Hepatocyte (in vitro differentiated cells): ENCODE data around the gene DCUN1D2. TPM values are rescaled to one million over a fixed set of nuclear protein-coding genes. Genes with fewer than 3 reads are reported as not detected.

Source experiments
- DNase-seq: peaks from one replicate; pipeline ENCODE4 v3.0.0-alpha.2; 2016; ENCODE audit warnings: low spot score
- H2AFZ ChIP-seq: fragments of 200-600 bp; sonication (generic); 2 replicates; pipeline ENCODE4 v1.6.0; 2016; ENCODE audit warnings: antibody characterized with exemption, mild to moderate bottlenecking
- H3K27ac ChIP-seq: fragments of 200-600 bp; sonication (generic); 2 replicates; pipeline ENCODE4 v1.5.1; 2016; ENCODE audit warnings: mild to moderate bottlenecking
- H3K27me3 ChIP-seq: fragments of 200-600 bp; sonication (generic); 2 replicates; pipeline ENCODE4 v1.6.1; 2016
- H3K36me3 ChIP-seq: fragments of 200-600 bp; sonication (generic); replicated peaks from 2 replicates; pipeline ENCODE4 v1.5.1; 2016; ENCODE audit warnings: low read depth; ENCODE audit not compliant: insufficient read depth
- H3K4me1 ChIP-seq: fragments of 200-600 bp; sonication (generic); 2 replicates; pipeline ENCODE4 v1.5.1; 2016; ENCODE audit warnings: mild to moderate bottlenecking, moderate library complexity; ENCODE audit not compliant: insufficient read depth
- H3K4me2 ChIP-seq: fragments of 200-600 bp; sonication (generic); 2 replicates; pipeline ENCODE4 v1.6.0; 2016
- H3K4me3 ChIP-seq: fragments of 200-600 bp; sonication (generic); 2 replicates; pipeline ENCODE4 v1.5.1; 2016; ENCODE audit warnings: mild to moderate bottlenecking
- H3K79me2 ChIP-seq: fragments of 200-600 bp; sonication (generic); 2 replicates; pipeline ENCODE4 v1.6.0; 2017; ENCODE audit warnings: mild to moderate bottlenecking
- H3K9me2 ChIP-seq: fragments of 200-600 bp; sonication (generic); replicated peaks from 2 replicates; pipeline ENCODE4 v1.6.0; 2017; ENCODE audit warnings: mild to moderate bottlenecking; ENCODE audit not compliant: insufficient read depth
- H3K9me3 ChIP-seq: fragments of 200-600 bp; sonication (generic); 2 replicates; pipeline ENCODE4 v1.5.1; 2016; ENCODE audit warnings: low read depth, mild to moderate bottlenecking
- H4K20me1 ChIP-seq: fragments of 200-600 bp; sonication (generic); 2 replicates; pipeline ENCODE4 v1.6.0; 2016; ENCODE audit warnings: mild to moderate bottlenecking; ENCODE audit not compliant: insufficient read depth, poor library complexity, severe bottlenecking
- EZH2 ChIP-seq: fragments of 200-600 bp; sonication (generic); IDR thresholded peaks from 2 replicates; pipeline ENCODE4 v1.6.1; 2016; ENCODE audit warnings: antibody characterized with exemption, mild to moderate bottlenecking, borderline replicate concordance
- EZH2phosphoT487 ChIP-seq: fragments of 200-600 bp; sonication (generic); IDR thresholded peaks from one replicate; pipeline ENCODE4 v1.6.1; 2018; ENCODE audit warnings: antibody characterized with exemption, mild to moderate bottlenecking, low read depth, moderate library complexity; ENCODE audit not compliant: unreplicated experiment, severe bottlenecking
- WGBS: methylation state at CpG from one replicate; pipeline ENCODE4 v1.1.6; 2016; ENCODE audit warnings: low lambda C conversion rate; ENCODE audit errors: missing lambda C conversion rate; 5-methylcytosine and 5-hydroxymethylcytosine counted together
- polyA plus RNA-seq: library from polyadenylated mRNA; unstranded; fragments of >200 nt; fragmentation: Nextera tagmentation; extraction: Ambion mirVana; gene quantifications from 2 replicates; pipeline ENCODE4 v1.2.1, GENCODE V29; 2016
- total RNA-seq: library from RNA; depleted of rRNA; stranded (reverse); fragments of >200 nt; gene quantifications from 2 replicates; pipeline ENCODE4 v1.2.3, GENCODE V29; 2014
- TF ChIP-seq, protein P1 (sequence below): fragments of 200-600 bp; sonication (generic); IDR thresholded peaks from 2 replicates; pipeline ENCODE4 v1.5.1; 2016; ENCODE audit warnings: antibody characterized with exemption, mild to moderate bottlenecking; ENCODE audit not compliant: poor library complexity

Gene DCUN1D2
- total and polyA plus RNA-seq, 2 experiments from 2014 or later: 8.4 to 10.2 TPM

DNA sequence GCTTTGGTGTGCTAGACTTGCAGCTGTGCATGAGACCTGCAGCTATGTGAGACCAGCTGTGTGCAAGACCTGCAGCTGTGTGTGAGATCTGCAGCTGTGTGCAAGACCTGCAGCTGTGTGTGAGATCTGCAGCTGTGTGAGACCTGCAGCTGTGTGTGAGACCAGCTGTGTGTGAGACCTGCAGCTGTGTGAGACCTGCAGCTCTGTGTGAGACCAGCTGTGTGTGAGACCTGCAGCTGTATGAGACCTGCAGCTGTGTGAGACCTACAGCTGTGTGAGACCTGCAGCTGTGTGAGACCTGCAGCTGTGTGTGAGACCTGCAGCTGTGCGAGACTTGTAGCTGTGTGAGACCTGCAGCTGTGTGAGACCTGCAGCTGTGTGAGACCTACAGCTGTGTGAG, 6.7 kb upstream of the DCUN1D2 start:
- H3K4me1 ChIP-seq: peaks cover 40% of the 10 kb centered on the region
- H3K4me2 ChIP-seq: no peak overlapping the region
- H3K27me3 ChIP-seq: no peaks in the 10 kb centered on the region
- no peak overlapping the region for H3K27ac ChIP-seq
- H3K4me3 ChIP-seq: no peak overlapping the region
- 0% methylated on average over 1 of the region's 1 CpG for WGBS
- H3K9me3 ChIP-seq: no peaks in the 10 kb centered on the region
- H4K20me1 ChIP-seq: peaks cover 33% of the 10 kb centered on the region
- no peak overlapping the region for H2AFZ ChIP-seq
- no peak for TF ChIP-seq EZH2phosphoT487
- TF ChIP-seq EZH2: no peak
- TF ChIP-seq, protein P1, sequence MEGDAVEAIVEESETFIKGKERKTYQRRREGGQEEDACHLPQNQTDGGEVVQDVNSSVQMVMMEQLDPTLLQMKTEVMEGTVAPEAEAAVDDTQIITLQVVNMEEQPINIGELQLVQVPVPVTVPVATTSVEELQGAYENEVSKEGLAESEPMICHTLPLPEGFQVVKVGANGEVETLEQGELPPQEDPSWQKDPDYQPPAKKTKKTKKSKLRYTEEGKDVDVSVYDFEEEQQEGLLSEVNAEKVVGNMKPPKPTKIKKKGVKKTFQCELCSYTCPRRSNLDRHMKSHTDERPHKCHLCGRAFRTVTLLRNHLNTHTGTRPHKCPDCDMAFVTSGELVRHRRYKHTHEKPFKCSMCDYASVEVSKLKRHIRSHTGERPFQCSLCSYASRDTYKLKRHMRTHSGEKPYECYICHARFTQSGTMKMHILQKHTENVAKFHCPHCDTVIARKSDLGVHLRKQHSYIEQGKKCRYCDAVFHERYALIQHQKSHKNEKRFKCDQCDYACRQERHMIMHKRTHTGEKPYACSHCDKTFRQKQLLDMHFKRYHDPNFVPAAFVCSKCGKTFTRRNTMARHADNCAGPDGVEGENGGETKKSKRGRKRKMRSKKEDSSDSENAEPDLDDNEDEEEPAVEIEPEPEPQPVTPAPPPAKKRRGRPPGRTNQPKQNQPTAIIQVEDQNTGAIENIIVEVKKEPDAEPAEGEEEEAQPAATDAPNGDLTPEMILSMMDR: no peak
- no peaks in the 10 kb centered on the region for H3K9me2 ChIP-seq
- no peak for DNase-seq
- H3K36me3 ChIP-seq: no peaks in the 10 kb centered on the region
- H3K79me2 ChIP-seq: peaks cover 60% of the 10 kb centered on the region

DNA sequence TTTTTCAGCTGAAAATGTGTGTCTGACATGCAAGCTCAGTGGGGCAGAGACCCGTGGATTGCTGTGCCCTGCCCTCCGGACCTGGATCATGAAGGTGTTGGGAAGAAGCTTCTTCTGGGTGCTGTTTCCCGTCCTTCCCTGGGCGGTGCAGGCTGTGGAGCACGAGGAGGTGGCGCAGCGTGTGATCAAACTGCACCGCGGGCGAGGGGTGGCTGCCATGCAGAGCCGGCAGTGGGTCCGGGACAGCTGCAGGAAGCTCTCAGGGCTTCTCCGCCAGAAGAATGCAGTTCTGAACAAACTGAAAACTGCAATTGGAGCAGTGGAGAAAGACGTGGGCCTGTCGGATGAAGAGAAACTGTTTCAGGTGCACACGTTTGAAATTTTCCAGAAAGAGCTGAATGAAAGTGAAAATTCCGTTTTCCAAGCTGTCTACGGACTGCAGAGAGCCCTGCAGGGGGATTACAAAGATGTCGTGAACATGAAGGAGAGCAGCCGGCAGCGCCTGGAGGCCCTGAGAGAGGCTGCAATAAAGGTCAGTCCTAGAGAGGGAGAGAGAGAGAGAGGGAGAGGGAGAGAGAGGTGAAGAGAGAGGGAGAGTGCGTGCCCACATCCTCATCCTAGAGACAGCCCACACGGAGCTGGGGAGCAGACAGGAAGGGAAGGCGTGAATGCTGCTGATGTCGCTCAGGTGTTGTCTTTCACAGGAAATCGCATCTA, 5.1 kb upstream of the DCUN1D2 start:
- H3K4me2 ChIP-seq: peak overlapping the region; percentile 87
- peaks cover 66% of the 10 kb centered on the region for H3K79me2 ChIP-seq
- H3K4me3 ChIP-seq: no peak overlapping the region

DNA sequence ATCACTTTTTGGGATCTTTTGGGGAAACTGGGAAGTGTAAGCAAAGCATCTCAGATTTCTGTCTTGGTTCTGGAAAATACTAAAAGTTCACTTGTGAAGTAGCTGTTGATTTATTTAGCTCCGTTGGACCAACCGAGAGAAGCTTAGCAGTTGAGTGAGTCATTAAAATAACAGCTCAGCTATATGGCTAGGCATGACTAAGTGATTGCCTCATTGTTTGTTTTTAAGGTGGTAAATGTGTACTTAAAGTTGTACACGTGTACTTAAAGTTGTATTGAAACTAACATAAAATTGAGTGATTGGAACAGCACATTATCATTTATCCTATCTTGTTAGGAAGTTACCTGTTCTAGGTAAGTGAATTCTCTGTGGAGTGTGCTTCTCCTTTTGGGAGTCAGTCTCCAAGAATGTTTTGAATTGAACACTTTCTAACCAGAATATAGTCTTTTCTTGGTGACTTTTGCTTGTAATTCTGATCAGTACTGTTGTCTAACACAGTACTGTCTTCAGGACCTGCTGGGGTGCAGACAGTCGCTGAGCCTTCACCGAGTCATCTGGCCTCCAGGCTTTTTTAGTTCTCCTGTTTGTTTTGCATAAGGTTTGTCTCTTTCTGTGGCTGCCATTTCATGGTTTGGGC, 2.9 kb upstream of the DCUN1D2 start:
- TF ChIP-seq, protein P1: no peak
- TF ChIP-seq EZH2: no peak
- WGBS: 17% methylated on average over 5 of the region's 5 CpGs
- Histone ChIP-seq H3K27me3 (no peaks in the 10 kb centered on the region), H3K79me2 (peaks cover 78% of the 10 kb centered on the region), H3K4me3 (peak overlapping the region; percentile 9), H4K20me1 (peaks cover 43% of the 10 kb centered on the region), H3K27ac (peak overlapping the region; percentile 96), H3K36me3 (no peaks in the 10 kb centered on the region), H2AFZ (no peak overlapping the region), H3K4me1 (peaks cover 50% of the 10 kb centered on the region), H3K9me2 (no peaks in the 10 kb centered on the region), H3K9me3 (no peaks in the 10 kb centered on the region), H3K4me2 (peak overlapping the region; percentile 87)
- peak; percentile 82 for DNase-seq

More for the DNA sequence above, 5.1 kb upstream of the DCUN1D2 start:
- Histone ChIP-seq H3K36me3 (no peaks in the 10 kb centered on the region), H3K9me2 (no peaks in the 10 kb centered on the region), H3K4me1 (peaks cover 44% of the 10 kb centered on the region), H4K20me1 (peaks cover 33% of the 10 kb centered on the region), H2AFZ (no peak overlapping the region), H3K27ac (peak overlapping the region; percentile 86), H3K9me3 (no peaks in the 10 kb centered on the region), H3K27me3 (no peaks in the 10 kb centered on the region)
- TF ChIP-seq EZH2phosphoT487 (no peak), EZH2 (no peak)
- TF ChIP-seq, protein P1: no peak
- 28% methylated on average over 26 of the region's 26 CpGs for WGBS
- DNase-seq: peak; percentile 48
